GM12878 (cell line): ENCODE data around the gene PIP5KL1. TPM values are rescaled to one million over a fixed set of nuclear protein-coding genes. Genes with fewer than 3 reads are reported as not detected.

Source experiments
- ATAC-seq: fragments of 200-7000 bp; cut with Tn5 transposase; 3 replicates; pipeline ENCODE4 v1.9.1; 2020; ENCODE audit warnings: mild to moderate bottlenecking, moderate library complexity
- BruUV-seq: library from RNA; stranded (reverse); fragments of 400-500 nt; replicated peaks from 2 replicates; lab custom pipeline; 2021; lab: Mats Ljungman, UMichigan
- CTCF ChIA-PET: fragments of 300-600 bp; sonication (Branson Sonifier 250); formaldehyde crosslinking; extraction: SDS; loops from one replicate; lab custom pipeline; 2021; ENCODE audit warnings: inconsistent platforms; lab: Yijun Ruan, JAX
- POLR2A ChIA-PET: fragments of 350-600 bp; formaldehyde crosslinking; extraction: SDS; loops from one replicate; lab custom pipeline; 2021; ENCODE audit warnings: inconsistent platforms; lab: Charles Lee
- RAD21 ChIA-PET: fragments of 300-600 bp; sonication (Branson Sonifier 250); formaldehyde crosslinking; loops from one replicate; lab custom pipeline; 2023; ENCODE audit warnings: antibody characterized with exemption; ENCODE audit not compliant: unreplicated experiment; lab: Charles Lee
- SMC1A ChIA-PET: fragments of 300-600 bp; sonication (Branson Sonifier 250); formaldehyde crosslinking; loops from one replicate; lab custom pipeline; 2023; ENCODE audit not compliant: unreplicated experiment, uncharacterized antibody; lab: Charles Lee
- DNase-seq: peaks from one replicate; pipeline ENCODE4 v3.0.0-alpha.2; 2011; ENCODE audit warnings: low read depth, low spot score
- FAIRE-seq: peaks from 3 replicates; lab custom pipeline; 2011; peaks lifted over from hg19 to GRCh38; lab: Jason Lieb, UNC
- H2AFZ ChIP-seq: 2 replicates; pipeline ENCODE4 v1.6.0; 2011; ENCODE audit warnings: low read depth, low read length, control low read depth; ENCODE audit not compliant: control insufficient read depth
- H3K27ac ChIP-seq: 2 replicates; pipeline ENCODE4 v1.5.1; 2011; ENCODE audit warnings: control low read depth; ENCODE audit not compliant: control insufficient read depth, insufficient read depth
- H3K27me3 ChIP-seq, 2 experiments: replicated peaks in 1 of 2; 2 replicates each; pipeline versions ENCODE4 v1.6.0 to v1.6.1; 2011; ENCODE audit warnings: low read length in 1 of 2; ENCODE audit not compliant: control insufficient read depth in 2 of 2, insufficient read depth in 2 of 2
- H3K36me3 ChIP-seq, 2 experiments: 2 replicates each; pipeline ENCODE4 v1.5.1; 2011; ENCODE audit warnings: low read length in 1 of 2; ENCODE audit not compliant: control insufficient read depth in 2 of 2, insufficient read depth in 2 of 2
- H3K4me1 ChIP-seq: 2 replicates; pipeline ENCODE4 v1.6.1; 2011; ENCODE audit warnings: mild to moderate bottlenecking, low read length, moderate library complexity, mixed read lengths; ENCODE audit not compliant: control insufficient read depth, insufficient read depth
- H3K4me2 ChIP-seq: 2 replicates; pipeline ENCODE4 v1.6.0; 2011; ENCODE audit warnings: control low read depth; ENCODE audit not compliant: control insufficient read depth, insufficient read depth
- H3K4me3 ChIP-seq: fragments of 200-600 bp; sonication (generic); 2 replicates; pipeline ENCODE4 v1.5.1; 2016
- H3K79me2 ChIP-seq: 2 replicates; pipeline ENCODE4 v1.6.0; 2011; ENCODE audit warnings: low read length; ENCODE audit not compliant: control insufficient read depth, insufficient read depth
- H3K9ac ChIP-seq: 2 replicates; pipeline ENCODE4 v1.8.0; 2011; ENCODE audit warnings: low read length, control low read depth, mixed read lengths; ENCODE audit not compliant: control insufficient read depth, insufficient read depth
- H3K9me3 ChIP-seq: replicated peaks from 3 replicates; pipeline ENCODE4 v1.5.1; 2011; ENCODE audit warnings: mild to moderate bottlenecking, low read length; ENCODE audit not compliant: control insufficient read depth, insufficient read depth
- H4K20me1 ChIP-seq: 2 replicates; pipeline ENCODE4 v1.6.0; 2011; ENCODE audit not compliant: control insufficient read depth, insufficient read depth
- POLR2A ChIP-seq: IDR thresholded peaks from 2 replicates; pipeline ENCODE4 v1.6.1; 2011; ENCODE audit warnings: low read depth, mild to moderate bottlenecking, low read length
- SUZ12 ChIP-seq: fragments of 200-600 bp; sonication (generic); IDR thresholded peaks from one replicate; pipeline ENCODE4 v1.6.1; 2018; ENCODE audit warnings: antibody characterized with exemption, mild to moderate bottlenecking; ENCODE audit not compliant: unreplicated experiment
- WGBS: methylation state at CpG from one replicate; pipeline ENCODE4 v1.1.6; 2016; ENCODE audit warnings: low lambda C conversion rate; ENCODE audit not compliant: insufficient replicate concordance, insufficient coverage; ENCODE audit errors: missing lambda C conversion rate; 5-methylcytosine and 5-hydroxymethylcytosine counted together
- in situ Hi-C: fragments of 300-500 bp; cut with MboI; formaldehyde crosslinking; loops from 9 replicates; pipeline ENCODE4 v1.14.3; 2018; ENCODE audit warnings: mixed read lengths
- intact Hi-C: fragments of 100-400 bp; cut with micrococcal nuclease; formaldehyde crosslinking; loops from one replicate; pipeline ENCODE4 v1.14.2; 2022; ENCODE audit not compliant: unreplicated experiment
- polyA plus RNA-seq, 11 experiments: library from polyadenylated mRNA; depleted of rRNA in 4 of 11; unstranded in 6 of 11; stranded (reverse) in 5 of 11; fragments of >200 nt; fragmentation: Nextera tagmentation in 4 of 11; fragmentation: Illumina TruSeq in 1 of 11; extraction: Ambion mirVana in 4 of 11; extraction: Trizol in 1 of 11; gene quantifications; 1 replicate in 1 of 11; 2 replicates in 10 of 11; pipeline versions ENCODE4 v1.2.1 to v1.2.3, GENCODE V29; 2011 to 2016; ENCODE audit warnings: inconsistent platforms in 2 of 11, missing spikeins in 2 of 11, low read depth in 1 of 11
- total RNA-seq, 4 experiments: library from RNA; depleted of rRNA in 3 of 4; stranded (reverse); fragments of >200 nt in 3 of 4; fragmentation: Illumina TruSeq in 1 of 4; extraction: Trizol in 1 of 4; gene quantifications; 2 replicates each; pipeline versions ENCODE4 v1.2.1 to v1.2.3, GENCODE V29; 2013 to 2021
- TF ChIP-seq, protein P1 (sequence below): fragments of 450-650 bp; IDR thresholded peaks from 2 replicates; pipeline ENCODE4 v1.6.1; 2018; ENCODE audit warnings: borderline replicate concordance, mild to moderate bottlenecking; ENCODE audit not compliant: partially characterized antibody

PIP5KL1 gene
- total and polyA plus RNA-seq, 10 of the 15 experiments (the other 5 are each of a cell fraction or from before 2014, with no cell fraction given): 0.04 to 0.67 (median 0.43) TPM; not detected in 2

- intact Hi-C loops: no loop called here
- Histone ChIP-seq H3K27me3 (no peaks in the 10 kb centered on the region), H3K9ac (no peak overlapping the region), H3K79me2 (peaks cover 15% of the 10 kb centered on the region), H2AFZ (no peak overlapping the region), H3K4me3 (no peak overlapping the region), H3K27ac (no peak overlapping the region), H3K9me3 (no peaks in the 10 kb centered on the region), H4K20me1 (no peaks in the 10 kb centered on the region), H3K4me1 (peaks cover 67% of the 10 kb centered on the region), H3K4me2 (no peak overlapping the region), H3K36me3 (peaks cover 10 to 21% of the 10 kb centered on the region in 2 experiments; a peak in 2 of 4 replicates)
- ATAC-seq (no peak), FAIRE-seq (no peak), DNase-seq (no peak)
- RAD21 ChIA-PET: interaction anchor here (2.8 kb wide), 1 partner anchor 173 kb away, joined by 11 read pairs; the partner anchor contains the start of gene TOR2A
- TF ChIP-seq SUZ12 (no peak), POLR2A (peak; percentile 34; the same call in 1 of the 2 replicates)
- TF ChIP-seq, protein P1, sequence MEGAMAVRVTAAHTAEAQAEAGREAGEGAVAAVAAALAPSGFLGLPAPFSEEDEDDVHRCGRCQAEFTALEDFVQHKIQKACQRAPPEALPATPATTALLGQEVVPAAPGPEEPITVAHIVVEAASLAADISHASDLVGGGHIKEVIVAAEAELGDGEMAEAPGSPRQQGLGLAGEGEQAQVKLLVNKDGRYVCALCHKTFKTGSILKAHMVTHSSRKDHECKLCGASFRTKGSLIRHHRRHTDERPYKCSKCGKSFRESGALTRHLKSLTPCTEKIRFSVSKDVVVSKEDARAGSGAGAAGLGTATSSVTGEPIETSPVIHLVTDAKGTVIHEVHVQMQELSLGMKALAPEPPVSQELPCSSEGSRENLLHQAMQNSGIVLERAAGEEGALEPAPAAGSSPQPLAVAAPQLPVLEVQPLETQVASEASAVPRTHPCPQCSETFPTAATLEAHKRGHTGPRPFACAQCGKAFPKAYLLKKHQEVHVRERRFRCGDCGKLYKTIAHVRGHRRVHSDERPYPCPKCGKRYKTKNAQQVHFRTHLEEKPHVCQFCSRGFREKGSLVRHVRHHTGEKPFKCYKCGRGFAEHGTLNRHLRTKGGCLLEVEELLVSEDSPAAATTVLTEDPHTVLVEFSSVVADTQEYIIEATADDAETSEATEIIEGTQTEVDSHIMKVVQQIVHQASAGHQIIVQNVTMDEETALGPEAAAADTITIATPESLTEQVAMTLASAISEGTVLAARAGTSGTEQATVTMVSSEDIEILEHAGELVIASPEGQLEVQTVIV: no peak
- POLR2A ChIA-PET: interaction anchor here (0.7 to 11.0 kb wide), 3 partner anchors 7 to 107 kb away, joined by 3 to 166 read pairs (median 4); partner anchors contain the start of gene ST6GALNAC4
- CTCF ChIA-PET: no interaction called here
- in situ Hi-C loops: no loop called here
- SMC1A ChIA-PET: interaction anchor here (4.9 kb wide), 1 partner anchor 9 kb away, joined by 37 read pairs; the partner anchor contains the start of gene ST6GALNAC4
- 87% methylated on average over 35 of the region's 35 CpGs for WGBS
- no TSS peak for BruUV-seq
Observed at GRCh38 chr9:127907867-127908659, 22.5 kb downstream of the PIP5KL1 start.
